HEK293T (cell line): ENCODE data around the gene MAD1L1.

ENCODE experiments used
- CTCF ChIA-PET: fragments of 350-600 bp; formaldehyde crosslinking; extraction: SDS; loops from one replicate; lab custom pipeline; 2021; ENCODE audit warnings: antibody characterized with exemption, inconsistent platforms; lab: Yijun Ruan, JAX
- POLR2A ChIA-PET: fragments of 350-600 bp; formaldehyde crosslinking; extraction: SDS; loops from one replicate; lab custom pipeline; 2020; ENCODE audit warnings: antibody characterized with exemption, inconsistent platforms; lab: Yijun Ruan, JAX
- DNase-seq: peaks from one replicate; pipeline ENCODE4 v3.0.0; 2012; ENCODE audit warnings: mixed read lengths; ENCODE audit errors: extremely low spot score
- ARNT ChIP-seq: fragments of 450-650 bp; IDR thresholded peaks from 2 replicates; pipeline ENCODE4 v1.6.1; 2017; ENCODE audit warnings: mild to moderate bottlenecking
- BHLHE40 ChIP-seq: fragments of 450-650 bp; IDR thresholded peaks from 2 replicates; pipeline ENCODE4 v1.6.1; 2016; ENCODE audit warnings: mild to moderate bottlenecking, moderate library complexity, borderline replicate concordance
- CTBP1 ChIP-seq: fragments of 450-650 bp; IDR thresholded peaks from 2 replicates; pipeline ENCODE4 v1.6.1; 2016; ENCODE audit warnings: borderline replicate concordance
- ELF4 ChIP-seq: fragments of 450-650 bp; IDR thresholded peaks from 2 replicates; pipeline ENCODE4 v1.6.1; 2017; ENCODE audit warnings: antibody characterized with exemption
- FOXA1 ChIP-seq: fragments of 450-650 bp; IDR thresholded peaks from 2 replicates; pipeline ENCODE4 v1.6.1; 2016; ENCODE audit warnings: mild to moderate bottlenecking
- FOXK2 ChIP-seq: fragments of 450-650 bp; IDR thresholded peaks from 2 replicates; pipeline ENCODE4 v1.6.1; 2016; ENCODE audit warnings: mild to moderate bottlenecking
- FOXM1 ChIP-seq: fragments of 450-650 bp; IDR thresholded peaks from 2 replicates; pipeline ENCODE4 v1.6.1; 2017; ENCODE audit warnings: mild to moderate bottlenecking, borderline replicate concordance
- HDGF ChIP-seq: fragments of 450-650 bp; IDR thresholded peaks from 2 replicates; pipeline ENCODE4 v1.6.1; 2017; ENCODE audit warnings: antibody characterized with exemption, borderline replicate concordance
- L3MBTL2 ChIP-seq: fragments of 450-650 bp; conservative IDR thresholded peaks from 2 replicates; pipeline ENCODE4 v1.6.1; 2016; ENCODE audit warnings: mild to moderate bottlenecking
- LEF1 ChIP-seq: fragments of 450-650 bp; IDR thresholded peaks from 2 replicates; pipeline ENCODE4 v1.6.1; 2017; ENCODE audit warnings: mild to moderate bottlenecking, borderline replicate concordance
- NFRKB ChIP-seq: fragments of 450-650 bp; IDR thresholded peaks from 2 replicates; pipeline ENCODE4 v1.6.1; 2016; ENCODE audit warnings: mild to moderate bottlenecking, moderate library complexity
- SP1 ChIP-seq: fragments of 450-650 bp; IDR thresholded peaks from 2 replicates; pipeline ENCODE4 v1.6.1; 2017
- SUZ12 ChIP-seq: fragments of 450-650 bp; IDR thresholded peaks from 2 replicates; pipeline ENCODE4 v1.6.1; 2016; ENCODE audit warnings: mild to moderate bottlenecking
- TARDBP ChIP-seq: fragments of 450-650 bp; IDR thresholded peaks from 2 replicates; pipeline ENCODE4 v1.6.1; 2016
- ZNF384 ChIP-seq: fragments of 450-650 bp; IDR thresholded peaks from 2 replicates; pipeline ENCODE4 v1.6.1; 2016
- TF ChIP-seq, protein P1 (sequence below): fragments of 450-650 bp; IDR thresholded peaks from 2 replicates; pipeline ENCODE4 v1.6.1; 2016

Gene MAD1L1

DNA sequence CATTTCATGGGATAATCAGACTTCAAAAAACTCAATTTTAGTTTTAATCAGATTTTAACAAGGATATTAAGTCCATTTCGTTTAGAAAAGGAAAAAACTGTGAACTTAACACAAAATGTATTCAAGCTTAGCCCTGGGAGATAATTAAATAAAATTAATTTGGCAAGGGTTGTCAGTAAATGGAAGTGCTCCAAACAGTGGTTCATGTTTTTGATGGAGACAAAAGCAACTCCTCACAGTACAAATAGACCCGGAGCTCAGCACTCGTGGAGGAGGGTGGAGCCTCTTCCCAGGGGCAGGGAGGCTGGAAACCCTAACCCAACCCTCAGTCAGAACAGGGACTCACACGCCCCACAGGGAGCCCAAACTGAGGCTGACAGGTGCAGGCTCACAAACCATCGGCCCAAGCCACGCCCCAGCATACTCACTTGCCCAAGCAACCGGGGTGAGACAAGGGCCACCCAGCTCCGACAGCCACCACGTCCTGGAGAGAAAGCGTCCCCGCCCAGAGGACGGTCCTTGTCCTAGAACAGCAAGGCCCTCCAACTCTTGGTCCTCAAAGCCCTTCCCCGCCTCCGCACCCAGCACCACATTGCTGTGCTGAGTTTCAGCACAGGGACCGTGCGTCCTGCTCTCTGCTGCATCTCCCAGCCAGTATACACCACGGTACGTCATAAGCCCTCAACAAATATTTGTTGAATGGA, 39.8 kb downstream of the MAD1L1 start:
- ChIA-PET CTCF (no interaction called here), POLR2A (no interaction called here)
- no peak for TF ChIP-seq SP1
- TF ChIP-seq, protein P1, sequence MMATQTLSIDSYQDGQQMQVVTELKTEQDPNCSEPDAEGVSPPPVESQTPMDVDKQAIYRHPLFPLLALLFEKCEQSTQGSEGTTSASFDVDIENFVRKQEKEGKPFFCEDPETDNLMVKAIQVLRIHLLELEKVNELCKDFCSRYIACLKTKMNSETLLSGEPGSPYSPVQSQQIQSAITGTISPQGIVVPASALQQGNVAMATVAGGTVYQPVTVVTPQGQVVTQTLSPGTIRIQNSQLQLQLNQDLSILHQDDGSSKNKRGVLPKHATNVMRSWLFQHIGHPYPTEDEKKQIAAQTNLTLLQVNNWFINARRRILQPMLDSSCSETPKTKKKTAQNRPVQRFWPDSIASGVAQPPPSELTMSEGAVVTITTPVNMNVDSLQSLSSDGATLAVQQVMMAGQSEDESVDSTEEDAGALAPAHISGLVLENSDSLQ: no peak
- no peak for TF ChIP-seq L3MBTL2
- TF ChIP-seq SUZ12: no peak
- no peak for TF ChIP-seq HDGF
- no peak for TF ChIP-seq FOXA1
- TF ChIP-seq LEF1: no peak
- TF ChIP-seq ZNF384: no peak
- no peak for TF ChIP-seq ELF4
- TF ChIP-seq BHLHE40: no peak
- no peak for DNase-seq

- TF ChIP-seq HDGF (no peak), CTBP1 (no peak), LEF1 (no peak), ZNF384 (no peak), BHLHE40 (no peak), SP1 (no peak), FOXA1 (no peak), SUZ12 (no peak), L3MBTL2 (no peak), ELF4 (no peak), ARNT (no peak)
- ChIA-PET CTCF (no interaction called here), POLR2A (no interaction called here)
- DNase-seq: no peak
These were observed 41.7 kb downstream of the MAD1L1 start for GRCh38 chr7:2191016-2191415.

DNA sequence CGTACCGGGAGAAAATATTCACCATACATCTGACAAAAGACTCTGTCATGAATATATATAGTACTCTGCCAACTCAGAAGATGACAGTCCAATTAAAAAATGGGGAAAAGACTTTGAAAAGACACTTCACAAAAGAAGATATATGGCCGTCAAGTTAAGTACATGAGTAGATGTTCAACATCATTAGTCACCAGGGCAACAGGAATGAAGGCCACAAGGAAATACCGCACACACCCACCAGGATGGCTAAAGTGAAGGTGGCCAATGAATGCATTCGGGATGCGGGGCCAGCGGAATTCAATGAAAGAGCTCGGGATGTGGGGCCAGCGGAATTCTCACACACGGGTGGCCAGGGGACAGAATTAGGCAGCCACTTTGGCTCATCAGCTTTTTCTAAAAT, 42.2 kb downstream of the MAD1L1 start:
- ChIA-PET POLR2A (no interaction called here), CTCF (no interaction called here)
- no peak for TF ChIP-seq TARDBP
- TF ChIP-seq BHLHE40: no peak
- TF ChIP-seq L3MBTL2: no peak
- TF ChIP-seq ARNT: no peak
- TF ChIP-seq ZNF384: no peak
- no peak for TF ChIP-seq CTBP1
- TF ChIP-seq ELF4: no peak
- no peak for TF ChIP-seq FOXK2
- no peak for TF ChIP-seq SP1
- DNase-seq: no peak

DNA sequence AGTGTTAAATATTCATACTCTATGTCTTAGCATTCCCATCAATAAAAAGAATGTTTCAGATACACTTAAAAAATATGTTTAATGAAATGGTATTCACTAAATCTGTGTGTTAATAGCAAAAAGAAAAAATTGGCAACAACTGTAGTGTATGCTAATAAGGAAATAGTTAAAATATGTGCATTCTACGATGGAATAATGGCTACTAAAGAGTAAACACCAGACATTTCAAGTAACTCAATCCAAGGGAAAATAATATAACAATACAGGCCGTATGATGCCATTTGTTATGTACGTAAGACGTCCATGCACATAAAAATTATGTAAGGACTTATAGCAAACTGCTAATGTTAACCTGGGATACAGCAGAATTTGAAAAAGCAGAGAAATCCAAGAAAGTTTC, 46.6 kb downstream of the MAD1L1 start:
- ChIA-PET POLR2A (no interaction called here), CTCF (no interaction called here)

GRCh38 chr7:2185715-2186114, 47.0 kb downstream of the MAD1L1 start:
- ChIA-PET CTCF (no interaction called here), POLR2A (no interaction called here)
- no peak for DNase-seq
- TF ChIP-seq ELF4: no peak
- TF ChIP-seq LEF1: no peak
- TF ChIP-seq CTBP1: no peak

More for the DNA sequence above, 46.6 kb downstream of the MAD1L1 start:
- no peak for DNase-seq
- TF ChIP-seq FOXM1: no peak
- no peak for TF ChIP-seq LEF1

DNA sequence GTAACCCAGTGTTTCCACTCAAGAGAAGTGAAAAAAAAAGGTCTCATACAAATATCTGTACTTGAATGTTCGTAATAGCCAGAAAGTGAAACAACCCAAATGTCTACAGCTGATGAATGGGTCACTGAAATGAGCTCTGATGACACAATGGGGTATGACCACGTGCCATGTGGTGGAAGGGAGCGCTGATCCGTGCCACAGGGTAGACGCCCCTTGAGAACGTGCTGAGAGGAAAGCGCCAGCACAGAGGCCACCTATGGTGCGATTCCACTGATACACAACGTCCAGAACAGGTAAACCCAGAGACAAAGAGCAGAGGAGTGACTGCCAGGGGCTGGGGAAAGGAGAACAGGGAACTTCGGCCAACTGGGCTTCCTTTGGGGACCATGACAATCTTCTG, 50.3 kb downstream of the MAD1L1 start:
- no peak for TF ChIP-seq NFRKB
- TF ChIP-seq L3MBTL2: no peak
- TF ChIP-seq CTBP1: no peak
- TF ChIP-seq, protein P1: no peak
- TF ChIP-seq SUZ12: no peak
- no peak for TF ChIP-seq ELF4
- no peak for TF ChIP-seq FOXM1
- TF ChIP-seq ZNF384: no peak
- TF ChIP-seq FOXK2: no peak
- no peak for TF ChIP-seq FOXA1
- TF ChIP-seq ARNT: no peak
- no peak for TF ChIP-seq SP1
- no peak for TF ChIP-seq TARDBP
- no peak for TF ChIP-seq LEF1
- no peak for TF ChIP-seq HDGF
- no peak for TF ChIP-seq BHLHE40
- POLR2A ChIA-PET: no interaction called here
- CTCF ChIA-PET: no interaction called here
- DNase-seq: no peak

DNA sequence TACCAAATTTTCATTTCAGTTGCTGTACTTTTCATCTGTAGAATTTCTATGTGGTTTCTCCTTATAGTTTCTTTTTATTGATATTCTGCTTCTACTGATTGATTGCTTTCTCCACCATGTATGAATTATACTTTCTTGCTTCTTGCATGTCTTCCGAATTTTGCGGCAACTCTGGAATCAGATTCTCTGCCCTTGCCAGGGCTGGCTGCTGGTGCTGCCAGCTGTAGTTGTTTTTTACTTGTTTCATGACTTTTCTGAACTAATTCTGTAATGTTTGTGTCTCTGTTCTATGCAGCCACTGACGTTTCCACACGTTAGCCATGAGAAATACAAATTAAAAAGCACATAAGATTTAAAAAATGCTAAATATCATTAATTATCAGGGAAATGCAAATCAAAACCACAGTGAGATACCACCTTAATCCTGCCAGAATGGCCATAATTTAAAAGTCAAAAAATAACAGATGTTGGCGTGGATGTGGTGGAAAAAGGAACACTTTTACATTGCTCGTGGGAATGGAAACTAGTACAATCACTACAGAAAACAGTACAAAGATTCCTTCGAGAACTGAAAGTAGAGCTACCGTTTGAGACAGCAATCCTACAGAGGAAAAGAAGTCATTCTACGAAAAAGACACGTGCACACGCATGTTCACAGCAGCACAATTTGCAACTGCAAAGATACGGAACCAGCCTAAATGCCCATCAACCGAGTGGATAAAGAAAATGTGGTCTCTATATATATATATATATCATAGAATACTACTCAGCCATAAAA, 51.5 kb downstream of the MAD1L1 start:
- POLR2A ChIA-PET: no interaction called here

More for the DNA sequence above, 51.5 kb downstream of the MAD1L1 start:
- no peak for TF ChIP-seq ZNF384
- no peak for TF ChIP-seq LEF1
- no peak for TF ChIP-seq BHLHE40
- TF ChIP-seq NFRKB: no peak
- TF ChIP-seq L3MBTL2: no peak
- TF ChIP-seq FOXK2: no peak
- no peak for TF ChIP-seq ELF4
- TF ChIP-seq, protein P1: no peak
- TF ChIP-seq FOXM1: no peak
- no peak for DNase-seq
- CTCF ChIA-PET: no interaction called here
